Renal cortex interstitium (tissue), 15 donors: ENCODE results near the gene CCDC201. TPM values are rescaled to one million over a fixed set of nuclear protein-coding genes. Genes with fewer than 3 reads are reported as not detected.

ENCODE experiments used
- DNase-seq, 11 donors: peaks; one replicate each; pipeline ENCODE4 v3.0.0-alpha.2; 2013; ENCODE audit warnings: low read depth in 9 of 11, low spot score in 4 of 11; ENCODE audit errors: extremely low read depth in 1 of 11
- long read RNA-seq, 16 experiments: transcript quantifications; one replicate each; lab custom pipeline, GENCODE V29; 2026
- polyA plus RNA-seq, 3 donors: library from polyadenylated mRNA; unstranded; fragments of 120-200 nt; gene quantifications; one replicate each; pipeline ENCODE4 v1.2.1, GENCODE V29; 2013; ENCODE audit not compliant: insufficient read length in 3 of 3

Gene CCDC201, protein sequence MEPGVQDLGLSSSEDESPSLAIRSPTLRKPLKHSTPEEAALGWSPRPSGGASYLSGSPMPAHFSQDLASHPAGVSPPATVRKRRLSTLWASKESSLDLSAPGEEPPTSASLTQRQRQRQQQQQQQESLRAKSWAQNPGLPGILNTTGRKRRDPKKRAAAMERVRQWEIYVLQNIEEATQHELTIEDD
- polyA plus RNA-seq, result under 1 TPM in 2 of 3 donors, not detected in 1; 0.03 to 0.06 TPM
- long read RNA-seq, donor 1, result 0 reads
- long read RNA-seq, donor 2, result 0 reads
- long read RNA-seq, donor 3, result 0 reads
- long read RNA-seq, donor 4, result 0 reads
- long read RNA-seq, donor 5, result 0 reads
- long read RNA-seq, donor 6, result 0 reads
- long read RNA-seq, donor 7, result 0 reads
- long read RNA-seq, donor 8, result 0 reads
- long read RNA-seq, donor 9, result 0 reads
- long read RNA-seq, donor 10, result 0 reads
- long read RNA-seq, donor 11, result 0 reads
- long read RNA-seq, donor 12, result 0 reads
- long read RNA-seq, donor 13, result 0 reads
- long read RNA-seq, donor 14, result 0 reads
- long read RNA-seq, donor 15, result 0 reads
- long read RNA-seq, donor 16, result 0 reads

DNA sequence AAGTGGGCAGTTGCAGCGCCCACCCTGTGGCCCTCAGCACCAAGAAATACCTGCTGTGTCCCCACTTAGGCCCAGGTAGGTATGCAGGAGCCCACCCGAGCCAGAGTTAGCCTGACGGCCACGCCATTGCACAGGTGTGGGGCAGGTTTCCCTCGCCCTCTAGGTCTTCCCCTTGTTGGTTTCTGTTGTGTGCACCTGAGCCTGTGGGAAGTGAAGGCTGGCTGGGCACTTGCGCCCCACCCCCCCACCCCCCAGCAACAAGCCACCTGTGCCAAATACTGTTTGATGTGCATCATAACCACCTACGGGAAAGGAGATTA lies at the start of gene CCDC201:
Gene CCDC201, minus strand, starts transcription at position 48 of the 320 bp plus-strand sequence. CDS start 75 bp downstream, outside the sequence.
- DNase-seq, result no peak

DNA sequence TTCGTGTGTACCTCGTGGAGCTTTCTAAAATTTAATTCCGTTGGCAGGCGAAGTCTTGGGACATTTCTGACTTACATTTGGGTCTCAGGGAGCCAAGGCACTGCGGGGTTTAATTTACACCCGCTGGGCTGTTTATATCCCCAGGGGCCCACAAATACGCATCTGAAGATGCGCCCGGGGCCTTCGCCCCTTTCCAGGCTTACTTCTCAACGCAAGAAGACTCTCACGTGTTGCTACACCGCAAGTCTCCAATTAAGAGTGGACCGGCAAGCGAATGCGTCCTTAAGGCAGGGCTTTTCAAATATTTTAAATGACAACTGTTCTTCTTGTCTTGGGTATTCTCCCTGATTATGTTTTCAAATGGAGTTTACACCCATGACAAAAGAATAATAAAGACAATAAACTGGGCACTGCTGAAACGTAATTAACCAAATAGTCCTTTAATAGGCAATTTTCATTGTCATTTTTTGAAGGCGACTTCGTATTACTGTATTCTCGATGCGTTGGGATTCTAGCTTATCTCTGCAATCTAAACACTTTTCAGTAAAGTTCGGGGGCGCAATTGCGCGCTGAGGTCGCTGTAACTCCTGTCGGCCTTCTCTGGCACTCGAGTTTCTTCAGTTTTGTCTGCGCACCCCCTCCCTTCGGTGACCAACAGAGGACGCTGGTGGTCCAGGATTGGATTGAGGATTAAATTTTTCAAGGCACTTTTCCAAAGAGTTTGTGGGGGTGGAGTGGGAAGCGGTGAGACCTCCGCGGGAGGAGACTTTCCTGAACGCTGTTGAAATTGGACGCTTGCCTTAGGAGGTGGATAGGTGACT lies 49.0 kb upstream of the CCDC201 start:
- DNase-seq, result peak; percentile 60 to 88 (median 70)

DNA sequence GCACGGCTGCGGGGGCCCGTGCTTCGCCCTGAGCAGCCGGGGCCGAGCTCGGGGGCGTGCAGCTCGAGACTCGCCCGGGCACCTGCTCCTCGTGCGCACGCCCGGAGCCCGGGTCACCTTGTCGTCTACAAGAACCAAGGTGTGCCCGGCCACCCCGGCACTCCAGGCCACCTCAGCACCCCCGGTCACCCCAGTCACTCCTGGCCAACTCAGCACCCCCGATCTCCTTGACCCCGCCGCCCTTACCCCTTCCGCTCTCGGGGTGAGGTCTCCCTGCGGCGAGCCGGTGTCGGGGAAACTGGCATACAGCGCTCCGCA lies 48.5 kb upstream of the CCDC201 start:
- no peak for DNase-seq

DNA sequence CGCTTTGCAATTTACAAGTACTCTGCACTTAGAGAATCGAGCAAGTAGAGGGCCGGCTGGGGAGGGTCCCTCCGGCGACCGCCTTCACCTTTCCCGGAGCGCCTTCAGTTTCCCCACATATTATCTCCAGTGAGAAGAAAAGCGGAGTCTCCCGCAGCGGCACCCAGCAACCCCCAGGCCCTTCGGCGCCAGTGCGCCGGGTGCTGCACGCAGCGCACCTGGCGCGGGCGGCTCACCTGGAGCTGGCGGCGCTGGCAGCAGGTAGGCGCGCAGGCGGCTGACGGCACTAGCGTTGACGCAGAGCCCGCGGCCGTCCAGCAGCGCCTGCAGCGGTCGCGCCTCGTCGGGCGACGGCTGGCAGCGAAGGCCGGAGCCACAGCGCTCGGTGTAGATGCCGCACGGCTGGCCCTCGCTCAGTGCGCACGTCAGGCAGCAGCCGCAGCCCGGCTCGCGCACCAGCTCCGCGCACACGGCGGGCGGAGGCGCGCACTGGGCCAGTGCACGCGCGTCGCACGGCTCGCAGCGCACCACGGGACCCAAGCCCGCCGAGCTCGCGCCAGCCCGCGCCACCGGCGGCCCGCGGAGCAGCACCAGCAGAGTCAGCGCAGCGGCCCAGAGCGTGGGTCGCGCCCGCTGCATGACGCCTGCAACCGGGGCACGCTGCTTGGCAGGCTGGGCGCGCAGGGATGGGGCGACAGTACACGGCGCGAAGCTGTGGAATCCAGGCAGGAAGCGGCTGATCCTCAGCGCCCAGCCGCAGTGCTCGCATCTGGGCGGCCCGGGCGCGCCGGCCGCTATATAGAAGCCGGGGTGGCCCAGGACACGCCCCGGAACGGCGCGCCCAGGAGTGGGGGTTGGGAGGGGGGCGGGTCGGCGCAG lies 47.9 kb upstream of the CCDC201 start, which contains the start of gene IGFBP3:
Gene IGFBP3, minus strand, starts transcription at position 771 of the 879 bp plus-strand sequence. Its CDS starts 132 bp downstream, at position 639.
- DNase-seq, result peak in 9 of 11 donors; percentile 29 to 75 (median 53)

DNA sequence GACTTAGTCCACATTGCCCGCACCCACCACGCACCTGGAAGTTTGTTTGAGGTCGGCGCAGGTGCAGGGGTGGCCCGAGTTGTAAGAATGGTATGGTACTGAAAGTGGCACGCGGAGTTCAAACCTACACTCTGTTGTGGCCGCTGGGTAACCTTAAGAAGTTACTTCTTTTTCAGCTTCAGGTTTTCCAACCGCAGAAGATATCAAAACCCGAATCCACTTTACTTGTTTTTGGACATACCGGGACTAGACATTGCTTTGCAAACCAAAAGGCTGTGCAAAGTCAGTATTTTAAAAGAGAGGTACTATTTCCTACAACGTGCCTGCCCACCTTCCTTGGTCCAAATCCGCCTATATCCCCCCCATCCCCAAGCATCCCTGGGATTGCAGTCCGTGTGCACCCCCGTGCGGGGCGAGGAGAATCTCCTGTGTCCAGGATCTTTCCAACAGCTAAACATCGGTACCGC lies 47.1 kb upstream of the CCDC201 start:
- no peak for DNase-seq

DNA sequence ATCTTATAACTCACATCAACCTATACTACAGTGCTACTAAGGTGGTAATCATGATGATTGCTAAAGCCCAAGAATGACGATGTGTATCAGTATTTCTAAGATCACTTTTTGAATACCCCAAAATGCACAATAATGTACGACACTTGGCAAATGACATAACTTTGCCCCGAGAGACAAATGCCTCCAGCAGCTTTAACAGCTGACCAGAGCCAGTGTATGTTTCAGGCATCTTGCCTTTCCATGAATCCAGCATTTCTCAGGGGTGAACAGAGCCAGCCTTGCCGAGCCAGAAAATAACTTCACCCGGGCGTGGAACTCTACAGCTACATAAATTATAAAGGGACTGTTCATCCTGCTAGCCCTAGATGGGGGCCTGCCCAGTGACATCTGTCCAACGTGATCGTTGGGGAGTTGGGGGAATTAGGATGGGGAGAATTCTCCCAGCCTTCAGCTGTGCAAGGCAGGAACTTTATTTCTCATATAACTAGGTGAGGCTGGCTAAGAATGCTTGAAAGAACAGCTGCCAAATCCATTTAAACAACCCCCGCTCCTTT lies 46.4 kb upstream of the CCDC201 start:
- DNase-seq, result no peak

DNA sequence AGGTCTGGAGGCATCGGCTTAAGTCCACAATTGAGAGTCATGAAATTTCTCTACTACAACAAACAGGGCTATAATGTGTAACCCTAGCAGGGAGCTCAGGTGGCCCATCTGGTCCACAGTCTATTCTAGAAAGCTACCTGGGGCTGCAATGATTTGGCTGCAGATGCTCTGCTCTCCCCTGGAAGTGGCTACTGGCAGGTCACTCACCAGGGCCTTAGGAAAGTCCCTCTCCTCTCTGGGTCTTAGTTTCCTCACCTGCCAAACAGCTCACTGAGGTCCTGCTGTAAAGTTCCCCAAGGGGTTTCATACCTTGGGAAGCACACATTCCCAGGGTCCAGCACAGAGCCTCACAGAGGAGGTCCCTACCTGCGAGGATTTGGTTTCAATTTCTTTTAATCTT lies 45.7 kb upstream of the CCDC201 start:
- no peak for DNase-seq

DNA sequence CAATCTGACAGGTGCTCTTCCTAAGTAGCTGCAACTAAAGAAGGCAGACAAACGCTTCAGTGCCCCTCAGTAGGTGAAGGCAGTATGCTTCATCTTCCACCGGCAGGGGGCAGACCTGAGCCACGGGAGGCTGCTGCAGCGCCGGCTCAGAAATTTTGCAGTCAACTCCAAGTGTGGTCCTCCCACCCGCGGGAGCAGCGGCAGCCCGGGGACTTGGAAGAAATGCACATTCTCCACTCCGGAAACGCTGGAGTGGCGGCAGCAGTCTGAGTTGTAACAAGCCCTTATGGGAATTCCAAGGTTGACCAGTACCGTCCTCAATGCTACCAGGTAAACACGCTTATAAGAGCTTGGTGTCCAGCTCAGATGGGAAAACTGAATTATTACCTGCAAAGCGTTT lies 44.8 kb upstream of the CCDC201 start:
- peak in 10 of 11 donors; percentile 44 to 71 (median 64) for DNase-seq

DNA sequence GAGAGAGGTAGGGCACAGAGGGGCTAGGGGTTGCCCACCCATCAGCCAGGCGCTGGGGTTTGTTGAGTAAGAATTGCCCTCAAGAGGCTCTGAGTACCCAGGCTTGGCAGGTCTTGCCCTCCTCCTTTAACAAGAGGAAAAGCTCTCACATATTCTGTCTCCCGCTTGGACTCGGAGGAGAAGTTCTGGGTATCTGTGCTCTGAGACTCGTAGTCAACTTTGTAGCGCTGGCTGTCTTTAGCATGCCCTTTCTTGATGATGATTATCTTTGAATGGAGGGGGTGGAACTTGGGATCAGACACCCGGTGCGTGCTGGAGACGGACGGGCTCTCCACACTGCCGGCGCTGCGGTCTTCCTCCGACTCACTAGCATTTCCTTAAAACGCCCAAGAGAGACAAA lies 44.2 kb upstream of the CCDC201 start:
- DNase-seq, result no peak

DNA sequence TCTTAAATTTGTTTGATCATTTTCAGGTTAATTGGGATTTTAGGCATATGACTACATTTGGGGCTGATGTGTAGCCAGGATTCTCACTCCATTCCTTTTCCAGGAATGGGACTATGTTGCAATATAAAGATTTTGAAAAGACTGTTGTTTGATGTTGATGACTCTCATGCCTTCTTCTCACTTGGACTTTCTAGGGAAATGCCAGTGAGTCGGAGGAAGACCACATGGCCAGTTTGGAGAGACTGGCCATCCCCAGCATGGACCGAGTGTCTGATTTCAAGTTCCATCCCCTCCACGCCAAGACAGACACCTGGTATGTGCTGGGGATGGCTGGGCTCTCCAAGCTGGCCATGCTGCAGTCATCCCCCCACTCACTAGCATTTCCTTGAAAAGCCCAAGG lies 42.7 kb upstream of the CCDC201 start:
- no peak for DNase-seq

DNA sequence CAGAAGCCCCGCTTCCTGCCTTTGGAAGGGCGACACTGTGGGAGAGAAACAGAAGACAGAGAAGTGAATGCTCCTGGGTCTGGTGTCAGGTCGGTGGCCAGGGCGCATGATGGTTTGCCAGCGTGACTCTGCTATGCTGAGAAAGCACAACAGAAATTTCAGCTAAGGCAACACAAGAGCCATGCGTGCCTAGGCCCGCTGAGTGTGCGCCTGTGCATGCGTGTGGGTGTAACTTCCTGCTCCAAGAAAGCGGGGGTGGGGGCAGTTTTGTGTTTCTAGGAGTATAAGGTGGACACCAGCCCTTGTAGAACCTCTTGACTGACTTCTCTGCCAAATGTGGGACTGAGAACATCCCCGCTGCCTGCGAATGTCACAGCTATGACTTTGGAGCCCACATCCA lies 42.0 kb upstream of the CCDC201 start:
- DNase-seq, result no peak

DNA sequence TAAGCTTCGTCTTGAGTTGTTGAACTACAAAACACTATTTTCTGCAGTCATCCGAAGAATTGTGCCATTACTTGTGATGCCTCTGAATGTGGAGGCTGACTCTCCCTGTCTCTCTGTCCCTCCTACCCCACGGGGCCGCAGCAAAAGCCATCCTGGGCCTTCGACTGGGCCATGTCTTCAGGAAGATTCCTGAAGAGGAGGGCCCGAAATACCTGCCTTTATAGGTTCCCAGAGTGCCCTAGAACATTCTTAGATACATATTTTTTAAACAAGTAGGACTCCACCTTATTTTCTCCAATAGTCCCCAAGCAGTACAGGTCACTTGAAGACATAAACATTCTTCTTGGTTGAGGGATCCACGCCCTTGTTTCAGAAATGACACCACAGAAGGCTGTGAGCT lies 40.1 kb upstream of the CCDC201 start:
- no peak for DNase-seq

DNA sequence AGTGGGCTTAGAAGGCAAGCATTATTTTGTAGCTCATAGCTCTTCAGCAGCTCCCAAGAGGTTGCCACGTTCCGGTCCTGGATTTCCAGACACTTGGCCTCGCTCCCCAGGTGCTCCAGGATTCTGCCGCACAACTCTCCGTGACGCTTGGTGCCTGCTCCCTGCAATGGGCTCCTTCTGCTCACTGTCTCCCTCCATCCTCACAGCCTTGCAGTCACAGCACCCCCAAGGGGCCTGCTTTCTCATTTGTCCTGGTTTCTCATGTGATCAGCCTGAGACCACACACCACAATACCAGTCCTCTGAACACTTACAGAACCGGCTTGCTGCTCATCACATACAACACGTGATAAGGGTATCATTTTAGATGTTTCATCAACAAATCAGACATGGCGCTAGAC lies 38.4 kb upstream of the CCDC201 start:
- no peak for DNase-seq

DNA sequence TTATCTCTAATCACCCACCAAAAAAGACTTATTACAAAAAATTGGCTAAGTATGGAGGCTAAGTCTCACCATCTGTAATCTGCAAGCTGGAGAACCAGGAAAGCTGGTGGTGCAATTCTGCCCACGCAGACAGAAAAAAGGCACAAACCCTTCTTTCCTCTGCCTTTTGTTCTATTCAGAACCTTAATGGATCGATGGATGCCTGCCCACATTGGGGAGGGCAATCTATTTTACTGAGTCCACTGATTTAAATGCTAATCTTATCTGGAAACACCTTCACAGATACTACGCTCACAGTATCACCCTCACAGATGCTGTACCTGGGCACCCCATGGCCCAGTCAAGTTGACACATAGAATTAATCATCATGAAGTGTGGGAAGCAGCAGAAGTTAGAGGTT lies 38.0 kb upstream of the CCDC201 start:
- DNase-seq, result no peak

DNA sequence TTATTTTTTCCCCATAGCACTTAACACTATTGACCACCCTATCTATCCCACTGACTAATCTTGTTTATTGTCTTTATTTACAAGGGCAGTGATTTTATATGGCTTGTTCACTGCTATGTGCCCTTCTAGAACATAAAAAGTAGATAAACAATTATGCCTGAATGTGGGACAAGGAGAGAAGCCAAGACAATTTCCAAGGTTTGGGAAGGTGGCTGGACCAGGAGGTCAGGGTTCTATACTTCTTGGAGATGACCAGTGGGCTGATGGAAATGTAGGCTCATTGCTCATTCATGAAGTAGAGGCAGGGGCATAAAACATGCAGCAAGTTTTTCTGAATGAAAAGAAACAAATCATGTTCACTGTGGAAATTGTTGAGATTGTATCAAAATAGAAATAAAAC lies 36.7 kb upstream of the CCDC201 start:
- no peak for DNase-seq

DNA sequence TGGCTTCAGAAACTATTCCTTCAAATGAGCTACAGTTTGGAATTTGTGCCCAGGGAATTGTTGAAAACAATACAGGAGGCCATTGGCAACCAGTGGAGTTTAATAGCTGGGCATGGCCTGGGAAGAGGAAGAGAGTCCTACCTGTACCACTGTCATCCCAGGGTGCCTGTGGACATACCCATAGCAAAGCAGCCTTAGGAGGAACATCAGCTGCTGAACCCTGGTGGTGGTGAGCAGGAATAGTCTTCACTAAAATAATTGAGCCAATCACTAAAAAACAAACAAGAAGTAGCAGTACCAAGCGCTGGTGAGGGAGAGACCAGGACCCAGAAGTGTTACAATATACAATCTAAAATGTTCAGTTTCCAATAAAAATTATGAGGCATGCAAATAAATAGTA lies 29.9 kb upstream of the CCDC201 start:
- DNase-seq, result no peak

DNA sequence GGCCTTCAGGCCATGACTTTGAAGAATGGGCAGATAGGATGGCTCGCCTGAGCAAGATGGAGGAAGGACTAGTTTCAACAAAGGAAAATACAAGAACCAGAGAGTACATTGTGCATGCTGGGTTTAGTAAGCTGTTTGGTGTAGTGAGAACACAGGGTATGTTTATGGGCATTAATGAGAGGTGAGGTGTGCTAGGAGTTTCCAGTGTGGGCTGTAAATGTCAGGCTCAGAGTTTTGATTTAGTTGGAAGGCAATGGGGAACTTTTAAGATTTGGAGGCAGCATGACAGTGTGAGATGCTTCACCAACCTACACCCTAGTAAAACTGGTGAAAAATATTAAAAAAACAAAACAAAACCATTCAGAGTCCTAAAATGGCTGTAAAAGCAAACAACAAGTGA lies 28.7 kb upstream of the CCDC201 start:
- DNase-seq, result no peak

DNA sequence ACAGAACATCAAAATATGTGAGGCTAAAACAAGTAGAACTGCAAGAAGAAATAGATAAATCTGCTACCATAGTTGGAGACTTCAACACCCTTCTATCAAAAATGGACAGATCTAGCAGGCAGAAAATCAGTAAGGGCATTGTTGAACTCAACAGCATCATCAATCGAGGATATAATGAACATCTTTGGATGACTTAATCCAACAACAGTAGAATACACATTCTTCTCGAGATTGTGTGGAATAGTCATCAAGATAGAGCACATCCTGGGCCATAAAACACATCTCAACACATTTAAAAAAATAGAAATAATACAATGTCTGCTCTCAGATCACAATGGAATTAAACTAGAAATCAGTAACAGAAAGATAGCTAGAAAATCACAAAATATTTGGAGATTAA lies 25.3 kb upstream of the CCDC201 start:
- no peak for DNase-seq
